GM12878 (cell line): ENCODE results near the gene ADAMTS16. TPM values are rescaled to one million over a fixed set of nuclear protein-coding genes. Genes with fewer than 3 reads are reported as not detected.

Experiments
- CUX1 ChIP-seq: IDR thresholded peaks from 2 replicates; pipeline ENCODE4 v1.6.1; 2012; ENCODE audit warnings: improper control_type of control experiment, low read depth, low read length; ENCODE audit not compliant: insufficient replicate concordance
- EP300 ChIP-seq, 2 experiments: fragments of 150-350 bp in 1 of 2; IDR thresholded peaks; 2 replicates each; pipeline ENCODE4 v1.6.1; 2011 to 2012; ENCODE audit warnings: low read depth in 2 of 2, low read length in 2 of 2, borderline replicate concordance in 1 of 2, improper control_type of control experiment in 1 of 2, inconsistent platforms in 1 of 2; ENCODE audit not compliant: control insufficient read depth in 1 of 2
- FOS ChIP-seq: IDR thresholded peaks from 3 replicates; pipeline ENCODE4 v1.6.1; 2011; ENCODE audit warnings: borderline replicate concordance; ENCODE audit not compliant: insufficient read length; ENCODE audit errors: extremely low read depth
- SUPT20H ChIP-seq: IDR thresholded peaks from 2 replicates; pipeline ENCODE4 v1.6.1; 2011; ENCODE audit warnings: low read depth, mild to moderate bottlenecking, low read length, moderate library complexity, borderline replicate concordance; ENCODE audit not compliant: control insufficient read depth
- YBX1 ChIP-seq: fragments of 450-650 bp; IDR thresholded peaks from 2 replicates; pipeline ENCODE4 v1.6.1; 2016; ENCODE audit warnings: antibody characterized with exemption
- ZBTB4 ChIP-seq: fragments of 450-650 bp; formaldehyde crosslinking; IDR thresholded peaks from 2 replicates; pipeline ENCODE4 v1.4.0; 2022; ENCODE audit warnings: mild to moderate bottlenecking, moderate library complexity
- polyA plus RNA-seq, 11 experiments: library from polyadenylated mRNA; depleted of rRNA in 4 of 11; unstranded in 6 of 11; stranded (reverse) in 5 of 11; fragments of >200 nt; fragmentation: Nextera tagmentation in 4 of 11; fragmentation: Illumina TruSeq in 1 of 11; extraction: Ambion mirVana in 4 of 11; extraction: Trizol in 1 of 11; gene quantifications; 1 replicate in 1 of 11; 2 replicates in 10 of 11; pipeline versions ENCODE4 v1.2.1 to v1.2.3, GENCODE V29; 2011 to 2016; ENCODE audit warnings: inconsistent platforms in 2 of 11, missing spikeins in 2 of 11, low read depth in 1 of 11
- total RNA-seq, 4 experiments: library from RNA; depleted of rRNA in 3 of 4; stranded (reverse); fragments of >200 nt in 3 of 4; fragmentation: Illumina TruSeq in 1 of 4; extraction: Trizol in 1 of 4; gene quantifications; 2 replicates each; pipeline versions ENCODE4 v1.2.1 to v1.2.3, GENCODE V29; 2013 to 2021

ADAMTS16 gene
- total and polyA plus RNA-seq, 10 of the 15 experiments (the other 5 are each of a cell fraction or from before 2014, with no cell fraction given), result 0.04 TPM; not detected in 9

GRCh38 chr5:5270161-5270560 is 130.0 kb downstream of the ADAMTS16 start (continued):
- TF ChIP-seq CUX1 (no peak), EP300 (IDR thresholded peaks at IDR 0.05; ENCODE audit: borderline replicate concordance in 1 of 2, control insufficient read depth in 1 of 2, low read depth in 2 of 2, low read length in 2 of 2) (no peak), ZBTB4 (CRISPR knock-in tag) (no peak), FOS (no peak), SUPT20H (no peak), YBX1 (no peak)
